GM11168 (cell line): ENCODE data around the gene SLC7A5.

Experiments used
- in situ Hi-C: fragments of 300-500 bp; cut with MboI; formaldehyde crosslinking; loops from one replicate; pipeline ENCODE4 v1.12.0; 2022; ENCODE audit warnings: low sequenced_read_pairs; ENCODE audit not compliant: unreplicated experiment

Gene SLC7A5

DNA sequence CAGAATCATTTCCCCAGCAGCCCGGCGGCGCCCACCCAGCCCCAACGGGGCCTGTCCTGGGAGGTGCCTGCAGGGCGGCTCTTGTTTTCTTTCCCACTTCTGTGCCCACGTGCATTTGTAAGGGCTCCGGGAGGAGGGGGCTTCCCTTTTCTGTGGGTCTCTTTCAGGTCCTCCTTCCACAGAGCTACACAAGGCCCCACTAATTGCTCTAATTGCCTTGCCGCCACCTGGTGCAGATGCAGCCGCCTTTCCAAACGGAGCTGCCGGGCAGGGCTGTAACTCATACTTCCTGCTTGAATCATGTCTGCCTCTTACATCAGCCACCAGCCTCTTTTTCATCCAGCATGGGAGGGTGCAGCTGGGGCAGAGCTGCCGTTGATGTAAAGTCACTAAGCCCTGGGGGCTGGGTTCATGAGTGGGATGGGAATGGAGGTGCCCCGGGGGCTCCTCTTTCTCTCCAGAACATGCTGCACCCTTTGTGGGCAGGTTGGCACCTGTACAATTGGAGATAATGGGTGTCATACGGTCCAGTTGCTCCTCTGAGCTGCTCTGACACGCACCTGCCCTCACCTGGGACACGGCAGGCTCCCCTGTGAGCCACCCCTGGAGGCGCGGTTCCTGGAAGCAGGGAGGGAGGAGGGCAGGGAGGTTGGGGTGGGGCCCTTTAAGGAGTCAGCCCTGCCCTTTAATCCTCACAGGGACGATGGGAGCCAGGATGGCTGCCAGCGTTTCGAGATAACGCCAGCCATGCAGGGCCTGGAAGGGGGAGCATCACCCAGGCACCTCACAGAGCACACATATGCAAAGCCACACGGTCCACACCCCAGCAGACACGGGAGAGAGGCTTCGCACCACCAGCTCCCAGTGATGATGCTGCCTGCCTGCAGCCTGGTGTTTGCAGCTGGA is 62.4 kb downstream of the SLC7A5 start:
- in situ Hi-C loops, result no loop called here

DNA sequence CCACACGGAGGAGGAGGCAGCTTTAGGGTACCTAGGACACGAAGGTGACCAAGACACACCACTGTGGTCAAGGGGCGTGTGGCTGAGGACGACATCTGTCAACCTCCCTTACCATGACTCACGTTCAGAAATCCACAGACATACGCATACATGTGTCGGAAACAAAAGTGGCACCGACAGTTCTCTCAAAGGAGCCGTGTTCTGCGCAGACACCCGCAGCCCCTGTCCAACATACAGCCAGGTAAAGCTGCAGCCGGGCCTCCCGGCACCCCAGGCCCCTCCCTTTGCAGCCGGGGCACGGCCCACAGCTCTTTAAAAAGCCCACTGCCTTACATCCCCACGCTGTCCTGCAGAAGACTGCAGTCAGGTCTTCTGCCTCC is 63.1 kb downstream of the SLC7A5 start:
- in situ Hi-C loops, result no loop called here

DNA sequence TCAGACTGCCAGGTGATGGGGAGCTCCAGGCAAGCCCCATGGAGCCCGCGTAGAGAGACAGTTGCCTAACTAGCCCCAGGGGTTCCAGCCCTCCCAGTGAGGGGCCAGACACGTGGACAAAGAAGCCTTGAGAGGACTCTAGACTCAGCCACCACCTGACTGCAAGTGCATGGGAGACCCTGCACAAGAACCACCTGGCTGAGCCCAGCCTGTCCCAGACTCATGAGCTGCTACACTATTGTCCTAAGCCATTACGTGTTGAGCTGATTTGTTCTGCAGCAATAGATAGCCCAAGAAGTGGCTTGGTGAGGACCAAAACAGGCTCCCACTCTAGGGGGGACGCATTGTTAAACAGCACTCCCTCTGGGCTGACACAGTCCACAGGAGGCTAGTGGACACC is 65.9 kb downstream of the SLC7A5 start:
- in situ Hi-C loops, result no loop called here

DNA sequence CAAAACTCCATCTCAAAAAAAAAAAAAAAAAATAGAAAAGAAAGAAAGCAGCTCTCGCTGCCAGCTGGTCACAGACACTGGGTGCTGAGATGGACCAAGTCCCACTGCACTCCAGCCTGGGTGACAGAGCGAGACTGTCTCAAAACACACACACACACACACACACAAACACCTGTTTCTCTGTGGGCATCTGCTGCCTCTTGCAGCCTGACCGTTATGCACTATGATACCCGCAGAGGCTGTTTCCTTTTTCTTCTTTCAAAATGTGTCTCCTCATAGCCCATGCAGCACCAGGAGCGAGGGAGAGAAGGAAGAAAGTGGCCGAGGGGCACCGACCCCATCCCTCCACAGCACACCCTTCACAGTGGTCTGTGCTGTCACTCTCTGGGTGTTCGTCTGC is 66.6 kb downstream of the SLC7A5 start:
- in situ Hi-C loops, result no loop called here

DNA sequence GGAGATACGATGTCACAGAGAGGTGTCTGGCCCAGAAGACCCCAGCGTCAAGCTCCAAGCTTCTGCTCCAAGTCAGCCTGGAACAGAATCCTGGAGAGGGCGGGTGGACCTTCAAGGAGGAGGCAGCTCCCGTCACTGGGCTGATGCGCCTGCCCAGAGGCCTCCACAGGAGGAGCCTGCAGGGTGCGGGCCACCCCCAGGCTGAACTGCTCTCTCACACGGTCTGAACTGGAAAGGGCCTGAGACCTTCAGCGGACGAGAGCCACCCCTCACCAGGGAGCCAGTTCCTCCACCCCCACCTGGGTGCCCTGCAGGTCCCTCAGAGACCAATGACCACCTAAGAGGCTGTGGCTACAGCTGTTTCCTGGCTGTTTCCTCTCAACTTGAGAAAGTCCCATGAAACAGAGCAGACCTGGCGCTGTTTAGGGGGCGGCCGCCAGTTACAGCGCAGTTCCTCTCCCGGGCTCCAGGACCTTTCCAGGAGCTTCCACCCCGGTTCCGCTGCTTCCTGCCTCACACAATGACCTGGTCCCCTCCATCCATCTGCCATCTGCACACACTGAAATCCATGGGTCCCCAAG is 67.5 kb downstream of the SLC7A5 start:
- in situ Hi-C loops, result no loop called here

DNA sequence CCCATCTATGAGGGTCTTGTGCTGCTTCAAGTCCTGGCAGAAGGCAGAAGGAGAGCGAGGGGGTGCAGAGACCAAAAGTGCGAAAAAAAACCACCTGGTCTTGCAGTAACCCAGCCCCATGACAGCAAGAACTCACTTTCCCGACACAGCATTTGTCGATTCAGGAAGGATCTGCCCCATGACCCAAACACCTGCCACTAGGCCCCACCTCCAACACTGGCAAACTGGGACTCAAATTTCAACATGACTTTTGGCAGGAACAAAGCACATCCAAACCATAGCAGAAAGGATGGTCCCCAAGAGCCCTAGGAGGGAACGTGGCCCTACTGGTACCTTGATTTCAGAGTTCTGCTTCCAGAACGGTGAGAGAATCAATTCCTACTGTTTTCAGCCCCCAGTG is 68.8 kb downstream of the SLC7A5 start:
- in situ Hi-C loops, result no loop called here

DNA sequence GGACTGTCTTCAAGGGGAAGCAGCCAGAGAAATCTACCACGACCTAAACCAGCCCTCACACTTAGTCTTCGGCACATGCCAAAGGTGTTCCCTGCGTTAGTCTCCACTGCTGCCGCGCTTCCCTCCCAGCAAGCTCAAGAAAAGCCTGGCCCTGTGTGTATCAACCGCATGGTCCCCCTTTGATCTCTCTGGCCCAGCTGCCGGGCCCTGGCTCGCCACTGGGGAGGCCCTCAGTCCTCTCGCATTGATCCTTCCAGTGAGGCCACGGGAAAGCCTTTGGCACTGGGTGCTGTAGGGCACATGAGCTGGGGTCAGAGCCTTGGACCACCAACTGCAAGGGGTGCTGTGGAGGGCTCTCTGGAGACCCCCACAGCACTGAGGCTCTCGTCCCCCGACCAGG is 74.0 kb downstream of the SLC7A5 start:
- in situ Hi-C loops, result no loop called here

DNA sequence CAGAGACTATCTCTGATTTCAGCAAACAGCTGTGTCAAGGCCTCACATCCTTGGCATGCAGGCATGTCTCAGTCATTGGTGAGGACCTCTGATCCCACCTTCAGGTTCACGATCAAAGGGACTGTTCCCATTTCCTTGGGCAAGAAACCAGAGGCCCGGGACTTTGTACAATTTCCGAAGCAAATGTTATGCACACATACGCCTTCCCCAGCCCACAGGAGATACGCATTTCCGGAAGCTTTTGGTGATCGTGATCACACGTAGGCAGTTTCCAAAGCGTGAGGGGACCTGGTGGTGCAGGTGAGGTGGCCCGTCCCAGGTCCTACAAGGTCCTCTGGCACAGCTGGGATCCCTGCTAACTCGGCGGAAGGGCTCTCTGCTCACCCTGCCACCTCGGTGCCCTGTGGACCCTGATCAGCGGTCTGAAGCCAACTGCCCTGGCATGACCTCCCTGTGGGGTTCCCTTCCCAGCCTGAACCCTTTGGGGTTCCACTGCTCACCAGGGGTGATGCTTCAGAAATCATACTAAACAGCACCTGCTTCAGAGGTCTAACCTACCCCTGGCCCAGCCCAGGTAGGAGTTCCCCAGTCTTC is 74.7 kb downstream of the SLC7A5 start:
- in situ Hi-C loops, result no loop called here

DNA sequence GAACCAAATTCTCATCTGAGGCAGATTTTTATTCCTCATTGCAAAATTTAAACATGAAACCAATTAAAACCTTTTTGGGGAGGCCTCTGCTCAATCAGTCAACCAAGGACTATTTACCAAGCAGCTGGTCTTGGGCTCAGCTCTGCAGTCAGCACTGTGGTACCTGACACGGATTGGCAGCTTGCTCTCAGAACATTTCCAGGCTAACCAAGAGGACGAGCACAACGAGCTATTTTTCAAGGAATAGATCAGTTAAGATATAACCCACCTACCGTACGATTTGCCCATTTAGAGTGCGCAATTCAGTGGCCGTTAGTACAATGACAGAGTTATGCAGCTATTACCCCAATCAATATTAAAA is 77.1 kb downstream of the SLC7A5 start:
- in situ Hi-C loops, result no loop called here

DNA sequence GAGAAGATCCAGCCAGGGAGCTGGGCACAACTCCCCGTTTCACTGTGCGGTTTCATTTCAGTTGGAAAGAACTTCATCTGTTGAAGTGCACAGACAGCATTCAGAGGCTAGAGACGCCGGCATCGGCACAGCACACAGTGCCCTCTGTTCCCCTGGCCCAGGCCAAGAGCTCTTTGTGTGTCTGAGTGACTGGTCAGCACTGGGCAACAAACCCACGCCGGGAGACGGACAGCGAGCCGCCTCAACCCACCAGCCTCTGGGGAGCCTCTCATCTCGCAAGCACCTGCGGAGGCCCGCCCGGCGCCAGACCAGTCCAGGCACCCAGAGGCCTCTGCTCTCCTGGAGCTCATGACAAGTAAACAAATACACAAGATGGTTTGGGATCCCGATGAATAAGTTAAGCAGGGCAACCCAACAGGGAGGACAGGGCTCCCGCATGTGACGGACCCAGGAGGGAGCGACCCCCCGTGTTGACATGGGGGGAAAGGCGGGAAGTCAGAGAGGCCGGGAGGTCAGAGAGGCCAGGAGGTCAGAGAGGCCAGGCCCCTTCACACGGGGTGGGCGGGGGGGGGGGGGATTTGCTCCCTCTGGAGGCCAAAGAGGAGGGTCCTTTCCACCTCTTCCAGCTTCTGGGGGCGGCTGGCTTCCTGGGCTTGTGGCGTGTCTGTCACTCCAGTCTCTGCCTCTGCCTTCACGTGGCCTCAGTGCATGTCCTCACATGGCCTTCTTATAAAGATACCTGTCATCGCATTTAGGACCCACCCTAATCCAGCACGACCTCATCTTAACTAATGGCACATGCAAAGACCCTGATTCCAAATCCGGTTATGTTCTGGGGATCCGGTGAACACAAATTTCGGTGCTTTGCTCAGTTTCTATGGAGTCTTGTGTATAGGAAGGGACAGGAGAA is 77.8 kb downstream of the SLC7A5 start:
- in situ Hi-C loops, result no loop called here

DNA sequence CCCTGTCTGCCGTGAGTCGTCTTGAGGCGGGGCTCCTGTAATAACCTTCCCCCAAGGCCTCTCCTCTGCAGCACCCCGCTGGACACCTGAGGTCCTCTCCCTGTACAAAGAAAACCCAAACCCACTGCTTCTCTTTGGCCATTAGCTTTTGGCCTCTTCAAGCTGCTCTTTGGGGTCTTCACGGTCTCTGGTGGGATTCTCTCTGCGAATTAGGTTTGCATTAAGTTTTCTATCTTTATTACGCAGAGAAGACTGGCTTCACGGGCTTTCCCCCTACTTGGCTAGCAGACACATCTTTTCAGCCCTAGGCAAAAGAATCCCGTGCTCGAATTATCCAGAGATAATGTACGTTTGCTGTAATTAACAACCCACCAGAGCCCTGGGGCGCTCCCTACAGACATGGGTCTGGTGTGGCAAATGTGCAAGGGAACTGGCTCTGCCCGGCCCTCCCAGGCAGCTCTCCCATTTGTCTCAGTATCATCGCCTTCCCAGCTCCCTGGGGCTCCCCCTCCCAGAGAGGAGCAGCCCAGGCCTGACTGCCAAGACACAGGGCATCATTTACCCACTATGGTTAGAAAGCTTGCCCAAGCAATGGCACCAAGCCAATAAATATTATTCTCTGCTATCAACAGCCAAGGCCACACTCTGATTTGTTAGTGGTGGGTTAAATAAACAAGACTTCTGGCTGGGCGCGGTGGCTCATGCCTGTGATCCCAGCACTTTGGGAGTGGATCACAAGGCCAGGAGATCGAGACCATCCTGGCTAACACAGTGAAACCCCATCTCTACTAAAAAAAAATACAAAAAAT is 78.8 kb downstream of the SLC7A5 start:
- in situ Hi-C loops, result no loop called here

DNA sequence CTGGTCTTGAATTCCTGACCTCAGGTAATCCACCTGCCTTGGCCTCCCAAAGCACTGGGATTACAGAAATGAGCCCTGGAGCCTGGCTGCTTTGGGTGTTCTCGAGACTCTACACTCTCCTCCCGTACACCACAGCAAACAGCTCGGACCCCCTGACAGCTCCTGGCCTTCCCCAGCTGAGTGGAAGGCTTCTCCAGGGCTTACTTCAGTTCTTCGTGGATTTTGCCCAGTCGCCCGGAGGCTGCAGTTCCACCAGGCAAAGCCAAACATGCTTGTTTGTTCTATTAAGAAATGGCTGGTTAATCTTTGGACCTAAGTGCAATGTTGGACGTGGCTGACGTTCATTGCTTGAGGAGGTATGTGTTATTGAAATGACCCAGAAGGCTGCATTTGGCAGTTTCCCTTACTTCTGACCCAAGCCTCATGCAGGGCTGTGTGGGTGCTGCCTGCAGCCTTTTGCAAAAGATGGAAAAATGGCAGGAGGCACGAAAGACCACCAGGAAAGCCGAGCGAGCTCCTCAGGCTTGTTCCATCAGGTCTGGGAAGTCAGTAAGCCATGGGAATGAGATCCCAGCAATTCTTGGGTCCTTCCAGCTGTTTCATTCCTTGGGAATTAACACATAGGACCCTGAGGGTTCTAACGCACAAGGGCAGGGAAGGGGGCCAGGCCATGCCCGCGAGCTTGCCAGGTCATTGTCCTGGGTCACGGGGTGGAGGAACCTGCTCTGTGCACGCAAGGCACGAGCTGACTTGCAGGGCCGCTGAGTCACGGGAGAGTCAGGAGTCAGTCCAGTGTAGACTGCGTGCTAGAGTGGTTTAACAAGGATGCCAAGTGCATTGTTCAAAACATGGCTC is 79.6 kb downstream of the SLC7A5 start:
- in situ Hi-C loops, result loop anchor here (5.0 kb wide), 1 partner anchor 78 kb away; the partner anchor contains the start of gene SLC7A5

DNA sequence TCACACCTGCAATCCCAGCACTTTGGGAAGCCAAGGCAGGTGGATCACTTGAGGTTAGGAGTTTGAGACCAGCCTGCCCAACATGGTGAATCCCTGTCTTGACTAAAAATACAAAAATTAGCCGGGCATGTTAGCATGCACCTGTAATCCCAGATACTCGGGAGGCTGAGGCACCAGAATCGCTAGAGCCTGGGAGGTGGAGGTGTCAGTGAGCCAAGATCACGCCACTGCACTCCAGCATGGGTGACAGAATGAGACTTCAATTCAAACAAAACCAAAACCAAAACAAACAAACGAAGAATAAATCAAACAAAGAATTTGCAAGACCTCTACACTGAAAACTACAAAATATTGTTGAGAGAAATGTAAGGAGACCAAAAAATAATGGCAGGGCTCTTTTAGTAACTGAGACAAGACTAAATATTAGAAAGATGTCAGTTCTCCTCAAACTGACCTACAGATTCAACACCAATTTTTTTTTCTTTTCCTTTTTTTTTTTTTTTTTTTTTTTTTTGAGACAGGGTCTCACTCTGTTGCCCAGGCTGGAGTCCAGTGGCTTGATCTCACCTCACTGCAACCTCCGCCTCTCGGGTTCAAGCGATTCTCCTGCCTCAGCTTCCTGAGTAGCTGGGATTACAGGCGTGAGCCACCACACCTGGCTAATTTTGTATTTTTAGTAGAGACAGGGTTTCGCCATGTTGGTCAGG is 80.4 kb downstream of the SLC7A5 start:
- in situ Hi-C loops, result loop anchor here (5.0 kb wide), 1 partner anchor 78 kb away; the partner anchor contains the start of gene SLC7A5

DNA sequence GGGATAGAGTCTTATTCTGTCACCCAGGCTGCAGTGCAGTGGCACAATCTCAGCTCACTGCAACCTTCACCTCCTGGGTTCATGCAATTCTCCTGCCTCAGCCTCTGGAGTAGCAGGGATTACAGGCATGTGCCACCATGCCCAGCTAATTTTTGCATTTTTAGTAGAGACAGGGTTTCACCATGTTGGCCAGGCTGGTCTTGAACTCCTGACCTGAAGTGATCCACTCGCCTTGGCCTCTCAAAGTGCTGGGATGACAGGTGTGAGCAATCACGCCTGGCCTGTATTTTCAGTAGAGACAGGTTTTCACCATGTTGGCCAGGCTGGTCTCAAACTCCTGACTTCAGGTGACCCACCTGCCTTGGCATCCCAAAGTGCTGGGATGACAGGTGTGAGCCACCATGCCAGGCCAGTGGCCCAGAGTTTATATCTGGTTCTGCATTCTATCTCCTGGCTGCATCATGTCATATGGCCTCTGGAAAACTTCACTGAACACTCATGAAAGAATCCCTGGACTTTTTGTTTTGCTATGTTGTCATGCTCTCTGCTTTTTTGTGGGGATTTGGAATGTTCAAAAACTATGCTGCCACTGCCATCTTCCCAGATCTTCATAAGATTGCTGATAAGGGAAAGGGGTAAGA is 81.7 kb downstream of the SLC7A5 start:
- in situ Hi-C loops, result loop anchor here (5.0 kb wide), 1 partner anchor 80 kb away; the partner anchor contains the start of gene SLC7A5

DNA sequence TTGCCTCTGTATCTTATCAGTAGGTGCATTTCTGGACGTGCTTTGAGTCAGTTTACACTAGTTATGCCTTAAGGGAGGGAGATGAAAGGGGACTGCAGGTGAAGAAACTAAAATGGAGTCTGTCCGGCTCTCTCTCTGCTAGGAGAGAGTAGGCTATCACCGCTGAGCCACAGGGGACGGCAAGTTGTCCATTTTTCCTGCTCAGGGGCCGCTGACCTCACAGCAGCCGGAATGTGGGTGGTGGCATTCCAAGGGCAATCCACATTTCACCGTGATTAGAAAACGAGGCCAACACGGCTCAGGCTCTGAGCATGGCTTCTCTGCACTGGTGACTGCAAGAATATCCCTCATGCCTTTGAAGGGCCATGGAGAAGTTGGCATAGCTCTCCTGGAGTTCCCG is 84.5 kb downstream of the SLC7A5 start:
- in situ Hi-C loops, result loop anchor here (5.0 kb wide), 1 partner anchor 82 kb away; the partner anchor contains the start of gene SLC7A5

DNA sequence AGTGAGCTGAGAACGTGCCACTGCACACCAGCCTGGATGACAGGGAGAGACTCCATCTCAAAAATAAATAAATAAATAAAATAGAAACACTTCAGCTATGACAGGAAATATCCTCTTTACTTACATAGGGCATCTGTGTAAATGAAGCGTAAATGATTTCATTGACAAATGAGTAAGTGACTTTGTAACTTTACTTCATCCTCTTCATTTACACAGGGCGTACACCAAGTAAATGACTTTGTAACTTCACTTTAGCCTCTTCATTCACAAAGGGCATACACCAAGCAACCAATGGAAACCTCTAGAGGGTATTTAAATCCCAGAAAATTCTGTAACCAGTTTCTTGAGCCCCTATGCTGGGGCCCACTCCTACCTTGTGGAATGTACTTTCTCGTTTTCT is 87.3 kb downstream of the SLC7A5 start:
- in situ Hi-C loops, result no loop called here

DNA sequence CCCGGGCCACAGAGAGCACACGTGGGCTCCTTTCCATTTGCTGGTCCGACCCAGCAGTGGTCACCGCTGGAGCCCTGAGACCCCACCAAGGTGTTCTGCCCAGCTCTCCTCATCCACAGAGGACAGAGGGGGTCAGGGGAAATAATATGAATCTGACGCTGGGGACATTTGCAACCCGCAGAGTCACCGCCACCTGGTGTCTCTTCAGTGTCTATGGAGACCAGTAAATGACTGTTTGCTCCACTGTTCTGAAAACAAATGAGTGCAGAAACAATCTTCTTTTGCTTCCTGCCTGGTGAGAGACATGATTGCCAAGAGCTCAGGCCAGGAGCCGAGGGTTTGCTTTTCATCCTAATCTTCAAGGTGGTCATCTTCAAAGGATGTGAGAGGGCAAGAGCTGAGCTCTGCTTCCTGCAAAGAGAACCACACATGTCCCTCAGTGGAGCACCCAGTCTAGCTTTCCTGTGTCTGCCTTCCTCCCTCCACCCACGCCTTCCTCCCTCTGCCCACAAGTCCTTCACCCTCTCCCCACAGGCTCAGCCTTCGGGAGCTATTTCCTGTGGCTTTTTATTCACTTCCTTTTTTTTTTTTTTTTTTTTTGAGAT is 88.8 kb downstream of the SLC7A5 start:
- in situ Hi-C loops, result no loop called here
